ENCODE data around the gene SLFN5.

- TF ChIP-seq CTCF (IDR thresholded peaks at IDR 0.05; ENCODE audit: borderline replicate concordance, extremely low read depth, low read length, poor library complexity, severe bottlenecking) = no peak
- TF ChIP-seq EZH2 (IDR thresholded peaks at IDR 0.05; ENCODE audit: borderline replicate concordance, low read depth, low read length, severe bottlenecking) = no peak
Observed at GRCh38 chr17:35322749-35323148, 79.9 kb downstream of the SLFN5 start.

All from DND-41 (cell line).